OCI-LY1 (cell line): ENCODE data around the gene ZC4H2.

ENCODE experiments used
- CTCF ChIP-seq: fragments of 200-600 bp; sonication (generic), shearing (Covaris generic); IDR thresholded peaks from 2 replicates; pipeline ENCODE4 v1.5.1; 2017; ENCODE audit warnings: mild to moderate bottlenecking, antibody characterized with exemption, low read length, moderate library complexity, mixed read lengths
- EZH2 ChIP-seq: fragments of 200-600 bp; sonication (generic), shearing (Covaris generic); IDR thresholded peaks from 2 replicates; pipeline ENCODE4 v1.8.0; 2017; ENCODE audit warnings: borderline replicate concordance, mixed run types, mild to moderate bottlenecking, antibody characterized with exemption, low read length, moderate library complexity, mixed read lengths

- TF ChIP-seq CTCF (no peak), EZH2 (no peak)
Observed at GRCh38 chrX:65014230-65014629, 38.0 kb upstream of the ZC4H2 start.
